Measurements from ENCODE around the gene DPPA2.
A peak's percentile ranks its signal among the peaks of the same experiment; 100 is the strongest.

- peak; percentile 96 for TF ChIP-seq AR (CRISPR knock-in tag; IDR thresholded peaks at IDR 0.05)
- TF ChIP-seq CTCF (IDR thresholded peaks at IDR 0.05), result no peak
- no peak for TF ChIP-seq ATF3 (CRISPR knock-in tag; conservative IDR thresholded peaks at IDR 0.05)
- 0 out of 2 replicates have a peak, but pooled peaks have one; percentile 40 for TF ChIP-seq CREB1 (CRISPR knock-in tag; IDR thresholded peaks at IDR 0.05)
- TF ChIP-seq ZNF281 (CRISPR knock-in tag; IDR thresholded peaks at IDR 0.05), result 0 out of 2 replicates have a peak, but pooled peaks have one; percentile 34
- TF ChIP-seq AFF4 (CRISPR knock-in tag; IDR thresholded peaks at IDR 0.05; ENCODE audit: borderline replicate concordance), result 0 out of 2 replicates have a peak, but pooled peaks have one; percentile 74
- TF ChIP-seq NR1H2 (CRISPR knock-in tag; IDR thresholded peaks at IDR 0.05), result no peak
- TF ChIP-seq ZBTB21 (CRISPR knock-in tag; IDR thresholded peaks at IDR 0.05; ENCODE audit: borderline replicate concordance), result no peak
- TF ChIP-seq FOXJ3 (CRISPR knock-in tag; IDR thresholded peaks at IDR 0.05; ENCODE audit: borderline replicate concordance), result peak; percentile 30; the same call in 1 of the 2 replicates
Observed at GRCh38 chr3:109325657-109326056, 9.3 kb upstream of the DPPA2 start.
